GM21515 (cell line): ENCODE results near the gene SEC14L3.
A peak's percentile ranks its signal among the peaks of the same experiment; 100 is the strongest.

ENCODE experiments used
- ATAC-seq: cut with Tn5 transposase; IDR thresholded peaks from one replicate; pipeline ENCODE4 v1.9.1; 2021; ENCODE audit not compliant: unreplicated experiment

SEC14L3 gene

GRCh38 chr22:30423959-30424533, 47.8 kb downstream of the SEC14L3 start:
- peak; percentile 80 for ATAC-seq

GRCh38 chr22:30423301-30423958, 48.4 kb downstream of the SEC14L3 start:
- ATAC-seq: peak; percentile 27

GRCh38 chr22:30422481-30423300, 49.1 kb downstream of the SEC14L3 start:
- no peak for ATAC-seq

GRCh38 chr22:30421695-30422480, 49.9 kb downstream of the SEC14L3 start:
- no peak for ATAC-seq

- ATAC-seq: no peak
Measured at GRCh38 chr22:30420347-30421125, 51.3 kb downstream of the SEC14L3 start.

- no peak for ATAC-seq
Measured at GRCh38 chr22:30416837-30417236, 55.0 kb downstream of the SEC14L3 start.

GRCh38 chr22:30416403-30416802, 55.4 kb downstream of the SEC14L3 start:
- ATAC-seq: no peak

GRCh38 chr22:30414525-30415047, 57.2 kb downstream of the SEC14L3 start:
- no peak for ATAC-seq

GRCh38 chr22:30413745-30414524, 57.9 kb downstream of the SEC14L3 start:
- no peak for ATAC-seq

- ATAC-seq: no peak
Measured at GRCh38 chr22:30413001-30413400, 58.8 kb downstream of the SEC14L3 start.

- ATAC-seq: no peak
Measured at GRCh38 chr22:30411780-30412179, 60.0 kb downstream of the SEC14L3 start.
